Dendritic cell treated with granulocyte-macrophage colony-stimulating factor and Interleukin-4, amounts not matched to agents 40 ng/mL and 50 ng/mL, for 4 days (primary cell): ENCODE data around the gene SYNE1.
"Not testable (repeated sequence)": the region's sequence is repeated elsewhere in the genome, so short reads cannot be mapped to it uniquely, and the experiment has no call there.

Source experiments
- H3K27ac Mint-ChIP-seq: one replicate; pipeline ENCODE4 v1.8.0; 2022; ENCODE audit warnings: mild to moderate bottlenecking, mixed read lengths
- H3K27me3 Mint-ChIP-seq: one replicate; pipeline ENCODE4 v1.8.0; 2022; ENCODE audit warnings: mild to moderate bottlenecking, mixed read lengths
- H3K36me3 Mint-ChIP-seq: one replicate; pipeline ENCODE4 v1.8.0; 2022; ENCODE audit warnings: low read depth, mixed read lengths
- H3K4me1 Mint-ChIP-seq: one replicate; pipeline ENCODE4 v1.8.0; 2022; ENCODE audit warnings: low read depth, mixed read lengths
- H3K4me3 Mint-ChIP-seq: one replicate; pipeline ENCODE4 v1.8.0; 2022; ENCODE audit warnings: mild to moderate bottlenecking, moderate library complexity, mixed read lengths
- H3K9me3 Mint-ChIP-seq: one replicate; pipeline ENCODE4 v1.8.0; 2022; ENCODE audit warnings: mixed read lengths
- intact Hi-C: fragments of 100-400 bp; cut with micrococcal nuclease; formaldehyde crosslinking; loops from one replicate; pipeline ENCODE4 v1.15.0; 2022

The SYNE1 gene

DNA sequence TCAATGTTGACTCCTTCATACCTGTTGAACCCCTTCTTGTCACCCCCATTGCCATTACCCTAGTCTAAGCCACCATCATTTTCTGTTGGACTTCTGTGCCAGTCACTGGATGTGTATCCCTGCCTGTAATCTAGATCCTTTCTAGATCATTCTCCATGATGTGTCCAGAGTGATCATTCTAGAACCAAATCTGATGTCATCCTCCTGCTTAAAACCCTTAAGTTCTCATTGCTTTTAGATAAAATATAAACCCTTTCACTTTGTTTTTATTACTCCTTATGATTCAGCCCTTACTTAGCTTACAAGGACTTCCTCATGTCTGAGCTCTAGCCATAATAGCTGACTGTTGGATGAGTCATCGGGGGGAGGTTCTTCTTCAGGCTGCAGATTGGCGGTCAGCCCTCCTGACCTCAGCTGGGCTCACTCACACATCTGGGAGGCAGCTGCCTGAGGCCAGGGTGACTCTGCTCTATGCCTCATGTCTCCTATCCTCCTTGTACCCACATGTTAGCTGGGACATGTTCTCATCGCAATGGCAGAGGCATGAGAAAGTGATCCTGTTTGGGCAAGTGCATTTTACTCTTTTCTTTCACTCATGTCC lies 542.1 kb downstream of the SYNE1 start:
- peak overlapping the region; percentile 77 for H3K27ac Mint-ChIP-seq
- peaks cover 4% of the 10 kb centered on the region for H3K27me3 Mint-ChIP-seq
- H3K36me3 Mint-ChIP-seq = peaks cover 5% of the 10 kb centered on the region
- no peak overlapping the region for H3K4me3 Mint-ChIP-seq
- intact Hi-C loops = no loop called here
- H3K9me3 Mint-ChIP-seq = peaks cover 9% of the 10 kb centered on the region
- peaks cover 47% of the 10 kb centered on the region for H3K4me1 Mint-ChIP-seq

DNA sequence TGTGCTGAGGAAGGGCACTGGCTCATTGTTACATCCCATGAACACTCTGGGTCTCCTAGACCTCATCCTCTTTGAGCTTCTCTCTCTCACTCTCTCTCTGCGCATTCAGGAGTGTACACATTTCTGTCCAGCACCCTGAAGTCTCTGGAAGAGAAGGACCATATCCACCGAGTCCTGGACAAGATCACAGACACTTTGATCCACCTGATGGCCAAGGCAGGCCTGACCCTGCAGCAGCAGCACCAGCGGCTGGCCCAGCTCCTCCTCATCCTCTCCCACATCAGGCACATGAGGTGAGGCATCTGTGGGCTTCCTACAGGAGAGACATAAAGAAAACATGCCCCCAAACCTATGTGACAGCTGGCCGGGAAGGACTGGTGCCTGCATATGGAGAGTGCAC lies 542.9 kb downstream of the SYNE1 start:
- intact Hi-C loops = no loop called here
- Mint-ChIP-seq H3K4me1 (peaks cover 40% of the 10 kb centered on the region), H3K27me3 (peaks cover 4% of the 10 kb centered on the region), H3K4me3 (no peak overlapping the region), H3K9me3 (peaks cover 9% of the 10 kb centered on the region), H3K36me3 (peaks cover 5% of the 10 kb centered on the region), H3K27ac (peak overlapping the region; percentile 77)

DNA sequence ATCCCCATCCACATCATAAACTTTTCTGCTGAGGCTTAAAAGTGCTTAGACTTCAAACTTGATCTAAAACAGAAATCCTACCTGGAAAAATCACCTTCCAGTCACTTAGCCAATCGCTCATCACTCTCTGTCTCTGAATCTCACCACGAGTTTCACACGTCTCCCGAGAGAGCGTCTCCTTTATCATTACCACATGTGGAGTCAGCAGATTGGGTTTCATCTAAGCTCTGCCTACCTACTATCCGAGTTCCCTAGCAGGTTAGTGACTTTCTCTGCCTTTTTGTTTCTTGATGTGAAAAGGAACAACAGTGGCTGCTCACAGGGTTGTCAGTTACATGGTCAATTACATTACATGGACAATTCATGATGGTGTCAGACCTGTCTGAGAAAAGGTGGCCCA lies 543.5 kb downstream of the SYNE1 start:
- peaks cover 34% of the 10 kb centered on the region for H3K4me1 Mint-ChIP-seq
- H3K36me3 Mint-ChIP-seq = peaks cover 5% of the 10 kb centered on the region

DNA sequence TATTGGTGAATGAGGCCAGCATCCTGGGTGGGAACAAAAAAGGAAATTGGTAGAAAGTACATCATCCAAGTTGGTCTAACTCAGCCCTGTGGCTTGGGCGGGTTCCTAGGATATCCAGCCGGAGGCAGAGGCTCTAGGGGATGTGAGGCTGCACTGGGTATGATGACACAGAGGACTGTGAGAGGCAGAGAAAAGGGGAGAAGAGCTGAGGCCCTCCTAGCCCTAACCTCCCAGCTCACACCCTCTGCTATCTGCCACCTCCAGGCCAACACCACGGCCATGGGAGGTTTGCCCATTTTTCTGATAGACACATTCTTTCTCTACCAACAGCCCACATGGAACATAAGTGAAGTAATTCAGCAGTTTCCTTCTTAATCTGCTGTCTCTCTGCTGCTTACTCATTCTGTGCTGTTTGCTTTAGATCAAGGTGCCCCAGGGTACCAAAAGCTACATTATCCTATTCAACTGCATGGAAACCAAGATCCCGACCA lies 545.3 kb downstream of the SYNE1 start:
- Mint-ChIP-seq H3K36me3 (no peaks in the 10 kb centered on the region), H3K27me3 (peaks cover 4% of the 10 kb centered on the region), H3K27ac (no peak overlapping the region), H3K4me3 (no peak overlapping the region), H3K9me3 (no peaks in the 10 kb centered on the region), H3K4me1 (peaks cover 21% of the 10 kb centered on the region)
- intact Hi-C loops = no loop called here

More for the DNA sequence above, 543.5 kb downstream of the SYNE1 start:
- Mint-ChIP-seq H3K27me3 (peaks cover 4% of the 10 kb centered on the region), H3K9me3 (peaks cover 9% of the 10 kb centered on the region), H3K27ac (no peak overlapping the region), H3K4me3 (no peak overlapping the region)
- intact Hi-C loops = no loop called here

DNA sequence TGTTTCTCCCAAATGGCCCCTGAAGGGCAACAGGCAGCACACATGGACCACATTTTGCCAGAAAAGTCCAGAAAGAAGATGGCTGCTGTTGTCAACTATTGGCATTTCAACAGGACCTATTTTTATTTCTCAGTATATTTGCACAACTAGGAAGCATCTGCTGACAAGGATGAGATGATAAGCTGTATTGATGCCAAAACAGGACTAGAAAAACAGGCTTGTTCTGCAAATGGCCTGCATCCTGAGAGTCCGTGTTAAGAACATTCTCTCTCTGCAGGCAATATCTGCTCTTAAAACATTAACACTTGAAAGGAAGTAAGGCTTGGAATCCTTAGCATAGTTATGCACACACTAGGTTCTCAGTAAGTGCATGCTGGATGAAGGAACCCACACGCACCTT lies 546.0 kb downstream of the SYNE1 start:
- intact Hi-C loops = no loop called here
- Mint-ChIP-seq H3K27me3 (peaks cover 4% of the 10 kb centered on the region), H3K36me3 (no peaks in the 10 kb centered on the region), H3K4me3 (no peak overlapping the region), H3K9me3 (no peaks in the 10 kb centered on the region), H3K27ac (no peak overlapping the region), H3K4me1 (peaks cover 21% of the 10 kb centered on the region)

DNA sequence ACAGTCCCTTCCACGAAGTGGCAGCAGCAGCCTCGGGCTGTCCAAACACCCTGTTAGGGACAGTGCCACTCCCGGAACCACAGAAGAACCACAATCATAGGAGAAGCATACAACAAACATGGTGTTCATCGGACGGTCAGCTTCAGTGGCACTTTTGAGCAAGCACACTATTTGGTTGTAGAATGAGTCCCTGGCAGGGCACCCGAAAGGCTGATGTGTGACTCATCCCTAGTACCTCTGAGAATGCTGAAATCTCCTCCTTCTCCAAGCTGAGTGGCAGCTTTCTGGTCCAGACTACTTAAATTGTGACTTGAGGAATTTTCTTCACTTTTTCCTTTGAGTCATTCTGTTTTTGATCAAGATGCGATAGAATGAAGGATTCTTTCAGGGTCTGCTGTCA lies 547.2 kb downstream of the SYNE1 start:
- H3K36me3 Mint-ChIP-seq = no peaks in the 10 kb centered on the region
- H3K27ac Mint-ChIP-seq = no peak overlapping the region
- intact Hi-C loops = no loop called here
- H3K4me3 Mint-ChIP-seq = no peak overlapping the region
- H3K27me3 Mint-ChIP-seq = peaks cover 4% of the 10 kb centered on the region
- H3K9me3 Mint-ChIP-seq = no peaks in the 10 kb centered on the region
- H3K4me1 Mint-ChIP-seq = peaks cover 13% of the 10 kb centered on the region

DNA sequence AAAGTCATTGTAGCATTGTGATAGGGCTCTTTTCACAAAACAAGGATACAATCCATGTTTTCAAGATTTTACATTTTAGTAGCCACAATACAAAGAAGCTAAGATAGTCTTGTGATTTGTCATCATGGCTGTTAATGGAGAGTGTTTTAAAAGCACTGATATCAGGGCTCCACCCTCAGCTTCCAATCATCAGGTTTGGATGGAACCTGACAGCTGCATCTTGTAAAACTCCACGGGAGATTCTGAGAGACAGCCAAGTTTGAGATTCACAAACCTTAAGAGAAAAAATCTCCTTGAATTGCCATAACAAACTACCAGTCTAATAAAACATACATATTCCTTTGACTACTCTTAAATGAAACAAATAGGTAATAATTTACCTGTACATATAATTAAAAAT lies 549.5 kb downstream of the SYNE1 start:
- intact Hi-C loops = no loop called here
- Mint-ChIP-seq H3K27ac (no peak overlapping the region), H3K4me3 (no peak overlapping the region), H3K27me3 (peaks cover 1% of the 10 kb centered on the region), H3K36me3 (no peaks in the 10 kb centered on the region), H3K4me1 (no peaks in the 10 kb centered on the region), H3K9me3 (no peaks in the 10 kb centered on the region)

DNA sequence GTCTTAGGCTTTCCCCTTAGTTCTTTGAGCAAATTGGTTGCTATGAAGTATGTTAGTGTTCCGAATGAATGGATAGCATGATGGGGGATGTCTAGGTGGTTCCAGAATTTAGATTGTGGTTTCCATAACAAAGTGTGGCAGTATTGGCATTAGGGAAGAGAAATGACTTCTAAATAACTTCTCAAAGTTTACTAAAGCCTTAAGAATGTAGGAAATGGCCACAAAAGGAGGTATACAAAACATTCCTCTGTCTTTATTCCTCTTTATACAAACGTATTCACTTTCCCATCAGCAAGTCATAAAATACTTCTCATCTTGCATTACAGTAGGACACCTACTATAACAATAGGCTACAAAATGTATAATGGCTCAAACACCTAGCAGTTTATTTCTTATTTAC lies 550.1 kb downstream of the SYNE1 start:
- no peak overlapping the region for H3K4me3 Mint-ChIP-seq
- no peaks in the 10 kb centered on the region for H3K4me1 Mint-ChIP-seq
- H3K9me3 Mint-ChIP-seq = no peaks in the 10 kb centered on the region
- peaks cover 1% of the 10 kb centered on the region for H3K27me3 Mint-ChIP-seq
- H3K36me3 Mint-ChIP-seq = no peaks in the 10 kb centered on the region
- intact Hi-C loops = no loop called here
- no peak overlapping the region for H3K27ac Mint-ChIP-seq

DNA sequence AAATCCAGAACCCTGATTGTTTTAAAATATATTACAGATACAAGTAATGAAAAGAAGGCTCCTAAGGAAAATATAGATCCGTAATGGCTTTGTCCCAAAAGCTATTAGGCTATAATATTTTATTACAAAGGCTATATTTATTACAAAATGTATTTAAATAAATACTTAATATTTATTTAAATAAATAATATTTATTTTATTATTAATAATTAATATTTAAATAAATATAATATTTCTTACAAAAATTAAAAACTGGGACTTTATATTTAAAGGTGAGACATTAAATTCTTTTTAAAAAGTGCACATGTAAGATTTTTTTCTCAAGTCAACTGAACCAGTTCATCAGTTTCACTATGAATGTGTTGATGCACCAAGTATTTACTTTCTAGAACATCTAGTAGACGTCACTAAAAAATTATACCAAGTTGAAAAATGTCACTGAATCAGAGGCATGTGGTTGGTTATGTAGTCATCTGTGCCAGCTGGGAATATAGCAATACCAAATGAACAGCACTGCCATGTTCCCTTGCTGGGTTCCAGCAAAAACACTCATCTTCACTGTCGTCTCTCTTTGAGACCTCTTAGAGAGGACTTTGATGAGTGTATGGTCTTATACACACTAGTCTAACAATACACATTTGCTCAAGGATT lies 550.8 kb downstream of the SYNE1 start:
- intact Hi-C loops = no loop called here
- no peak overlapping the region for H3K27ac Mint-ChIP-seq
- H3K4me1 Mint-ChIP-seq = no peaks in the 10 kb centered on the region
- H3K4me3 Mint-ChIP-seq = no peak overlapping the region
- no peaks in the 10 kb centered on the region for H3K27me3 Mint-ChIP-seq
- no peaks in the 10 kb centered on the region for H3K36me3 Mint-ChIP-seq
- H3K9me3 Mint-ChIP-seq = no peaks in the 10 kb centered on the region

DNA sequence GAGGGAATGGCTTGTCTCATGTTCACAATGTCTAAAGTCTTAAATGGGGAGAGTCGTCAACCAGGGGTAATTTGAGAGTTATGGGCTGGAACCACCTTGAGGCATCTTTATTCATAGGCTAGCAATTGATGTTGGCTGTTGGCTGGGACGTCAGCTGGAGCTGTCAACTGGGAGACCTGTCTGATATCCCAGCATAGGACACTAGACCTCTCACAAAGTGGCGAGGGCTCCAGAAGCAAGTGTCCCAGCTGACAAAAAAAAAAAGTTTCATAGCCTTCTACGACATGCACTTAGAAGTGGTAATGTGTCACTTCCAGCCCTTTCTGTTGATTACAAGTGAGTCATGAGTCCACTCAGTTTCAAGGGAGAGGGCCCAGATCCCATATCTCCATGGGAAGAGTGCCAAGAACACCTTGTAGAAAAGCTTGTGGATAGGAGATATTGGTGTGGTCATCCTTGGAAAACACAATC lies 551.7 kb downstream of the SYNE1 start:
- intact Hi-C loops = no loop called here
- Mint-ChIP-seq H3K9me3 (no peaks in the 10 kb centered on the region), H3K36me3 (no peaks in the 10 kb centered on the region), H3K27ac (no peak overlapping the region), H3K4me1 (no peaks in the 10 kb centered on the region), H3K27me3 (no peaks in the 10 kb centered on the region), H3K4me3 (no peak overlapping the region)

DNA sequence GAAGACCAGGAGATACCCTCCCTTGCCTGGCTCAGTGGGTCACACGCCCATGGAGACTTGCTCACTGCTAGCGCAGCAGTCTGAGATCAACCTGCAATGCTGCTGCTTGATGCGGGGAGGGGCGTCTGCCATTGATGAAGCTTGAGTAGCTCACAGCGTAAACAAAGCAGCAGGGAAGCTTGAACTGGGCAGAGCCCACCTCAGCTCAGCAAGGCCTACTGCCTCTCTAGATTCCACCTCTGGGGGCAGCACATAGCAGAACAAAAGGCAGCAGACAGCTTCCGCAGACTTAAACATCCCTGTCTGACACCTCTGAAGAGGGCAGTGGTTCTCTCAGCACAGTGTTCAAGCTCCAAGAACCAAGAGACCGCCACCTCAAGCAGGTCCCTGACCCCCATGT lies 558.4 kb downstream of the SYNE1 start:
- H3K36me3 Mint-ChIP-seq = no peaks in the 10 kb centered on the region
- no peaks in the 10 kb centered on the region for H3K27me3 Mint-ChIP-seq
- H3K27ac Mint-ChIP-seq = no peak overlapping the region
- intact Hi-C loops = no loop called here
- peaks cover 58% of the 10 kb centered on the region for H3K9me3 Mint-ChIP-seq
- no peaks in the 10 kb centered on the region for H3K4me1 Mint-ChIP-seq
- H3K4me3 Mint-ChIP-seq = no peak overlapping the region

DNA sequence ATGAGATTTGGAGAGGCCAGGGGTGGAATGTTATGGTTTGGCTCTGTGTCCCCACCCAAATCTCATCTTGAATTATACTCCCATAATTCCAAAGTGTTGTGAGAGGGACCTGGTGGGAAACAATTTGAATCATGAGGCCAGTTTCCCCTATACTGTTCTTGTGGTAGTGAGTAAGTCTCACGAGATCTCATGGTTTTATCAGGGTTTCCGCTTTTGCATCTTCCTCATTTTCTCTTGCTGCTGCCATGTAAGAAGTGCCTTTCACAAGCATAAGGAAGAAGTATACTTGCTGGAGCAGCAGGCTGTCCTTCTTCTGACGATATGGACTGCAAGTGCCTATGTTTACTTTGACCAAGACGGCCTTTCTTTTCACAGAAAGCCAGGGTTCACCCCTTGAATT lies 559.2 kb downstream of the SYNE1 start:
- intact Hi-C loops = no loop called here
- H3K27me3 Mint-ChIP-seq = no peaks in the 10 kb centered on the region
- peaks cover 58% of the 10 kb centered on the region for H3K9me3 Mint-ChIP-seq
- no peak overlapping the region for H3K27ac Mint-ChIP-seq
- H3K4me3 Mint-ChIP-seq = no peak overlapping the region
- H3K4me1 Mint-ChIP-seq = no peaks in the 10 kb centered on the region
- no peaks in the 10 kb centered on the region for H3K36me3 Mint-ChIP-seq

DNA sequence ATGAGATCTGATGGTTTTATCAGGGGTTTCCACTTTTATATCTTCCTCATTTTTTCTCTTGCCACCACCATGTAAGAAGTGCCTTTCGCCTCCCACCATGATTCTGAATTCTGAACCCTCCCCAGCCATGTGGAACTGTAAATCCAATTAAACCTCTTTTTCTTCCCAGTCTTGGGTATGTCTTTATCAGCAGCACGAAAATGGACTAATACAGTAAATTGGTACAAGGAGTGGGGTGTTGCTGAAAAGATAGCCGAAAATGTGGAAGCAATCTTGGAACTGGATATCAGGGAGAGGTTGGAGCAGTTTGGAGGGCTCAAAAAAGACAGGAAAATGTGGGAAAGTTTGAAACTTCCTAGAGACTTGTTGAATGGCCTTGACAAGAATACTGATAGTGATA lies 560.9 kb downstream of the SYNE1 start:
- peaks cover 58% of the 10 kb centered on the region for H3K9me3 Mint-ChIP-seq
- H3K4me1 Mint-ChIP-seq, H3K36me3 Mint-ChIP-seq, intact Hi-C loops, H3K27ac Mint-ChIP-seq, H3K27me3 Mint-ChIP-seq, H3K4me3 Mint-ChIP-seq: not testable (repeated sequence)

DNA sequence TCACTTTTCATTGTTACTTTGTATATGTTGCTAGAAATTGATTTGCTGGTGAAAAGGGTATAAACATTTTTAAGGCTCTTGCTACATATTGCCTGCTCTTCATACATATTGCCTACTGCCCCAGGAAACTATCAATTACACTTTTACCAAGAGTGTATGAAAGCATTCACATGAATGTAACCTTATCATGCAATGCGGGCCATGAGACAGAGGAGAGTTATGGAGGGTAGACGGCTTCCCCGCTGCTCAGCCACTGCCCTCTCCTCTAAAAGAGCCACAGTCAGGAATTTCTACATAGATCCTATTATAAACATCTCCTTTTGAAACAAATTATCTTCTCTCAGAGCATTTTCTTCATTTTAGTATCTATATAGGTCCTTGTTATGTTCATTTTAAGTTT lies 565.3 kb downstream of the SYNE1 start:
- Mint-ChIP-seq H3K27ac (no peak overlapping the region), H3K27me3 (no peaks in the 10 kb centered on the region), H3K4me3 (no peak overlapping the region), H3K9me3 (peaks cover 27% of the 10 kb centered on the region), H3K4me1 (no peaks in the 10 kb centered on the region), H3K36me3 (no peaks in the 10 kb centered on the region)
- intact Hi-C loops = no loop called here
